Gastroesophageal sphincter (tissue), 4 donors: Measurements from ENCODE around the gene SYNPO. TPM values are rescaled to one million over a fixed set of nuclear protein-coding genes. Genes with fewer than 3 reads are reported as not detected.

Experiments used
- ATAC-seq: fragments of 150-250 bp; one replicate; pipeline ENCODE4 v1.9.1; 2016; ENCODE audit warnings: mild to moderate bottlenecking, moderate library complexity
- H3K27ac ChIP-seq, 4 donors: fragments of 200-600 bp; sonication (generic) in 3 of 4; 1 replicate in 3 of 4; 2 replicates in 1 of 4; pipeline ENCODE4 v1.5.1; 2016 to 2019
- H3K27me3 ChIP-seq: fragments of 200-600 bp; sonication (generic); one replicate; pipeline ENCODE4 v1.5.1; 2019
- H3K36me3 ChIP-seq, 2 donors: fragments of 200-600 bp; sonication (generic); one replicate each; pipeline ENCODE4 v1.5.1; 2019; ENCODE audit warnings: control low read depth in 1 of 2
- H3K4me1 ChIP-seq, 3 donors: fragments of 200-600 bp; sonication (generic); 1 replicate in 2 of 3; 2 replicates in 1 of 3; pipeline ENCODE4 v1.5.1; 2016 to 2019; ENCODE audit warnings: control low read depth in 2 of 3
- H3K4me3 ChIP-seq, 2 donors: fragments of 200-600 bp; sonication (generic); one replicate each; pipeline ENCODE4 v1.5.1; 2019; ENCODE audit warnings: mild to moderate bottlenecking in 1 of 2, moderate library complexity in 1 of 2
- H3K9me3 ChIP-seq, 3 donors: fragments of 200-600 bp; sonication (generic); one replicate each; pipeline ENCODE4 v1.5.1; 2017 to 2019; ENCODE audit warnings: control low read depth in 2 of 3
- EP300 ChIP-seq: sonication (generic); formaldehyde crosslinking; IDR thresholded peaks from one replicate; pipeline ENCODE4 v1.6.1; 2017; ENCODE audit warnings: antibody characterized with exemption, mild to moderate bottlenecking
- POLR2A ChIP-seq, 2 donors: fragments of 450-650 bp; IDR thresholded peaks; one replicate each; pipeline ENCODE4 v1.6.1; 2017; ENCODE audit warnings: antibody characterized with exemption in 2 of 2, mild to moderate bottlenecking in 2 of 2, moderate library complexity in 1 of 2
- POLR2AphosphoS5 ChIP-seq: sonication (generic); formaldehyde crosslinking; IDR thresholded peaks from one replicate; pipeline ENCODE4 v1.6.1; 2017; ENCODE audit warnings: antibody characterized with exemption
- WGBS, 2 donors: methylation state at CpG; one replicate each; pipeline ENCODE4 v1.1.5; 2018; ENCODE audit warnings: low coverage in 1 of 2; 5-methylcytosine and 5-hydroxymethylcytosine counted together
- total RNA-seq, 4 donors: library from RNA; depleted of rRNA; stranded (reverse); fragments of >200 nt; gene quantifications; one replicate each; pipeline ENCODE4 v1.1.0, GENCODE V29; 2016
- TF ChIP-seq, protein P1 (sequence below), 4 experiments: fragments of 200-600 bp in 2 of 4; fragments of 450-650 bp in 2 of 4; sonication (generic) in 1 of 4; IDR thresholded peaks; one replicate each; pipeline ENCODE4 v1.5.1; 2017 to 2019; ENCODE audit warnings: antibody characterized with exemption in 4 of 4, mild to moderate bottlenecking in 2 of 4, moderate library complexity in 2 of 4

Gene SYNPO
- total RNA-seq, 4 donors from 2014 or later: 31.6 to 50.5 (median 37.4) TPM

DNA sequence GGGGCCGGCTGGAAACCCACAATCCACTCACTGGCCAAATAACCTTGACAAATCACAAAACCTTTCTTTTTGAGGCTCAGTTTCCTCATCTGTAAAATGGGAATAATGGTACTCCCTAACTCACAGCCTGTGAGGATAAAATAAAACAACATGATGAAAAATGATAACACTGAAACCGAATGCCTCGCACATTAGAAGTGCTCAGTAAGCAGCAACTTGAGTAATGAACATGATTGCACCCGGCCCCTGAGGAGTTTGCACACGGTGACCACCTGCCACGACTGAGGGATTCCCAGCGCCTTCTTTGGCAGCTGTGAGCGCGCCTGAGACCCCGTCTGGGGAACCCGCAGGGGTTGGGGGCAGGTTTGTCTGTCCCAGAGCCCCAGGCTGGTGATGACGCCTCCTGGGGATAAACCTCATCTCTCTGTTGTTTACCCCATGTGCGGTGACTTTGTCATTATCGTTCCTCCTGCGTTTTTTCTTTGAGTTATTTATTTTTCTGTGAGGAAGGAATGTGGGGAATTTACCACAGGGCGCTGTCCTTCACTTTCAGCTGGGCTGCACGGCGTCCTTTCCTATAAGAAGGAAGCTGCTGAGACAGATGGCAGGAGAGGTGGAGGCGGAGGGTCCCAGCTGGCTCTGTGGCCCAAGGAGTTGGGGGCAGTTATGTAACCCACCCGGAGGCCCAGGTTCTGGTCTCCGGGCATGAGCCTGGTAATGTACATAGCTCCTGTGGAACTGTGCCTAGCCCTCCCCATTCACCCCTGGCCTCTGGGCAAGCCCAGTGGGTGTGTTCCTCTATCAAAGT lies 3.0 kb upstream of the SYNPO start:
- no peaks in the 10 kb centered on the region for H3K27me3 ChIP-seq
- peak overlapping the region in 3 of 4 donors; percentile 84 to 92 (median 86) for H3K27ac ChIP-seq
- no peak overlapping the region for H3K4me3 ChIP-seq
- peaks cover 0 to 4% of the 10 kb centered on the region in 2 donors for H3K36me3 ChIP-seq
- TF ChIP-seq POLR2AphosphoS5 (no peak), POLR2A (IDR thresholded peaks at IDR 0.05) (no peak), EP300 (no peak)
- TF ChIP-seq, protein P1, sequence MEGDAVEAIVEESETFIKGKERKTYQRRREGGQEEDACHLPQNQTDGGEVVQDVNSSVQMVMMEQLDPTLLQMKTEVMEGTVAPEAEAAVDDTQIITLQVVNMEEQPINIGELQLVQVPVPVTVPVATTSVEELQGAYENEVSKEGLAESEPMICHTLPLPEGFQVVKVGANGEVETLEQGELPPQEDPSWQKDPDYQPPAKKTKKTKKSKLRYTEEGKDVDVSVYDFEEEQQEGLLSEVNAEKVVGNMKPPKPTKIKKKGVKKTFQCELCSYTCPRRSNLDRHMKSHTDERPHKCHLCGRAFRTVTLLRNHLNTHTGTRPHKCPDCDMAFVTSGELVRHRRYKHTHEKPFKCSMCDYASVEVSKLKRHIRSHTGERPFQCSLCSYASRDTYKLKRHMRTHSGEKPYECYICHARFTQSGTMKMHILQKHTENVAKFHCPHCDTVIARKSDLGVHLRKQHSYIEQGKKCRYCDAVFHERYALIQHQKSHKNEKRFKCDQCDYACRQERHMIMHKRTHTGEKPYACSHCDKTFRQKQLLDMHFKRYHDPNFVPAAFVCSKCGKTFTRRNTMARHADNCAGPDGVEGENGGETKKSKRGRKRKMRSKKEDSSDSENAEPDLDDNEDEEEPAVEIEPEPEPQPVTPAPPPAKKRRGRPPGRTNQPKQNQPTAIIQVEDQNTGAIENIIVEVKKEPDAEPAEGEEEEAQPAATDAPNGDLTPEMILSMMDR (IDR thresholded peaks at IDR 0.05): no peak
- peaks cover 10 to 83% (median 49%) of the 10 kb centered on the region in 3 donors for H3K4me1 ChIP-seq
- H3K9me3 ChIP-seq: no peaks in the 10 kb centered on the region
- ATAC-seq: no peak
- WGBS, 2 donors: 70 to 100% methylated on average over 1 to 4 of the region's 21 CpGs

DNA sequence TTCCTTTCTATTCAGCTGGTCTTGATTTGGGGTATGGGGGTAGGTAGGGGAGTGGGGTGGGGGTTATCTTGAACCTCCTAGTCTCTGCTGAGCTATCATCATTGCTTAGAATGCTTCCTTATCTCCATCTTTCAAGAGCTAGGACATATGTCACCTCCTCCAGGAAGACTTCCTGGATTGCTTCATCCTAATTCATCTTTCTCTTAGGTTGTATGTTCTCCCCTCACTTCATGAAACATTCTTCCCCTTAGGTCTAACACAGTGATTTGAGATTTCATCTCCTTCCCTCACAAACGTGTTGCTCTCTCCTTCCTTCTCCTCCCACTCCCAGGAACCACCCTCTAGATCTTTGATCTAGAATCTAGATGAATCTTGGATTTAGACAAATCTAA lies 2.4 kb upstream of the SYNPO start:
- Histone ChIP-seq H3K4me1 (peaks cover 15 to 83% (median 55%) of the 10 kb centered on the region in 3 donors), H3K36me3 (peaks cover 0 to 4% of the 10 kb centered on the region in 2 donors), H3K27ac (peak overlapping the region in 3 of 4 donors; percentile 84 to 92 (median 86)), H3K9me3 (no peaks in the 10 kb centered on the region), H3K4me3 (no peak overlapping the region), H3K27me3 (no peaks in the 10 kb centered on the region)
- ATAC-seq: no peak
- WGBS, 2 donors: 57 to 60% methylated on average over 1 of the region's 1 CpG
- TF ChIP-seq, protein P1 (IDR thresholded peaks at IDR 0.05): no peak
- TF ChIP-seq POLR2AphosphoS5 (no peak), EP300 (no peak), POLR2A (IDR thresholded peaks at IDR 0.05) (no peak)

DNA sequence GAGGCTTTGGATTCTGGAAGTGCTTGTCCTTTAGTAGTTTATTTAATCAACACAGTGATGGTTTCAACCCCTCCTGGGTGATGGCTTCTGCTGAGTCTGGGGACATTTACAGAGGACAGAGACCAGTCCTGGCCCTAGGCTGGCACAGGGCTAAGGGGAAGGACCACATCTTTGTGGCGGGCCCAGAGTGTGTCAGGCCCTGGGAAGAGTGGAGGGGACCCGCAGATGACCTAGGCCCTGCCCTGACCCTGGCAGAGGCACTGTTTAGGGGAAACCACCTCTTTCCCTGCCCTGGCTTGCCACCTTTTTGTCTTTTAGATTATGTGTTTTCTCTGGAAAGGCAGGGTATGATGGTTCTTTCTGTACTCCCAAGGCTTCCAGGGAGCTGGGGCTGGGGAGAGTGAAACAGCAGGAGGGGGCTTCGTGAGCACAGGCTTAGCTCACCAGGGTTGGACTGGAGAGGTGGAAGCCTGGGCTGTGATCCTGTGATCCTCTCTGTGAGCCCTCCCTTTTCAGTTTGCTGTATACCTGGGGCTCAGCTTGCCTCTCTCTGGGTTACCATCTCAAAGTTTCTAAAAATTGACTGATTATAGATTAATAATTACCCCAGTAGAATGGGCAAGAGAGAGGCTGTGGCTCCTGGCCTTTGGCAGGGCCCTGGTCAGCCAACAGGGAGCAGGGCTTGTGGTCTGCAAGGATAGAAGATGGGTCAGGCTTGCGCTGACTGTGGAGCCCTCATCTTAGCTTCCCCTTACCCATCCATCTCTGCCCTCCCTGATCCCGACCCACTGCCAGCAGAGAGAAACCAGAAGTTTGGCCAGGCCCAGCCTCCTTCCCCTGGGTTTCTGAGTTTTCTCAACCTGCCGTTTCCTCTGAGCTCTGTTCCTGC lies 1.7 kb upstream of the SYNPO start:
- peaks cover 15 to 90% (median 59%) of the 10 kb centered on the region in 3 donors for H3K4me1 ChIP-seq
- TF ChIP-seq POLR2A (IDR thresholded peaks at IDR 0.05) (no peak), EP300 (no peak), POLR2AphosphoS5 (no peak)
- TF ChIP-seq, protein P1 (IDR thresholded peaks at IDR 0.05): no peak
- H3K4me3 ChIP-seq: no peak overlapping the region
- no peak for ATAC-seq
- H3K27me3 ChIP-seq: no peaks in the 10 kb centered on the region
- peak overlapping the region in 3 of 4 donors; percentile 84 to 92 (median 86) for H3K27ac ChIP-seq
- H3K36me3 ChIP-seq: peaks cover 0 to 4% of the 10 kb centered on the region in 2 donors
- WGBS, 2 donors: 82 to 100% methylated on average over 1 to 3 of the region's 6 CpGs
- no peaks in the 10 kb centered on the region for H3K9me3 ChIP-seq

DNA sequence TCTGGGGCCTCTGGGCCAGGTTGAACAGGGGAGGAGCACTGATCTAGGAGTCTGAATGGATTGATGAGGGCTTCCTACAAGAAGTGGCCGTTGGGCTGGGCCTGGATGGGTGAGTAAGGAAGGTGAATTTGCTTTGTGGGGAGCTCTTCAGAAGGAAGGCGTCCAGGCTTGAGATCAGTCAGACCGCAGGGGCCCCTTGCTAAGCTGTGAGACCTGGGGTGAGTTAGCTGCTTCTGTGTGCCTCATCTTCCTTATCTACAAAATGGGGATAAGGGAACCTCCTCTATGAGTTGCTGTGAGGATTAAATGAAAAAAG lies 1.1 kb upstream of the SYNPO start:
- Histone ChIP-seq H3K4me1 (peaks cover 17 to 96% (median 64%) of the 10 kb centered on the region in 3 donors), H3K36me3 (peaks cover 0 to 4% of the 10 kb centered on the region in 2 donors), H3K27ac (peak overlapping the region in 3 of 4 donors; percentile 84 to 92 (median 86)), H3K9me3 (no peaks in the 10 kb centered on the region), H3K27me3 (no peaks in the 10 kb centered on the region), H3K4me3 (no peak overlapping the region)
- TF ChIP-seq EP300 (no peak), POLR2AphosphoS5 (no peak), POLR2A (IDR thresholded peaks at IDR 0.05) (no peak)
- TF ChIP-seq, protein P1 (IDR thresholded peaks at IDR 0.05): no peak
- ATAC-seq: no peak
- WGBS, 2 donors: no CpG with 5 or more reads among the region's 3 CpGs
